Mesendoderm (in vitro differentiated cells): ENCODE results near the gene PJA1.

Source experiments
- DNase-seq: peaks from one replicate; pipeline ENCODE4 v3.0.0; 2013
- H2AK5ac ChIP-seq: 2 replicates; pipeline ENCODE4 v1.6.1; 2013; ENCODE audit warnings: low read length, inconsistent platforms
- H2BK120ac ChIP-seq: 2 replicates; pipeline ENCODE4 v1.6.1; 2013; ENCODE audit warnings: low read depth, mild to moderate bottlenecking, low read length, moderate library complexity, mixed read lengths
- H2BK15ac ChIP-seq: replicated peaks from 2 replicates; pipeline ENCODE4 v1.6.1; 2013; ENCODE audit warnings: low read depth, mild to moderate bottlenecking, moderate library complexity
- H2BK5ac ChIP-seq: 2 replicates; pipeline ENCODE4 v1.6.1; 2013; ENCODE audit warnings: low read length, inconsistent platforms
- H3K18ac ChIP-seq: 2 replicates; pipeline ENCODE4 v1.6.1; 2013; ENCODE audit warnings: mild to moderate bottlenecking, low read length, mixed read lengths
- H3K23ac ChIP-seq: one replicate; pipeline ENCODE4 v1.6.1; 2013; ENCODE audit warnings: low read length
- H3K27ac ChIP-seq: 2 replicates; pipeline ENCODE4 v1.5.1; 2013; ENCODE audit warnings: low read depth, mild to moderate bottlenecking, inconsistent platforms, low read length, moderate library complexity
- H3K27me3 ChIP-seq: 2 replicates; pipeline ENCODE4 v1.6.1; 2013; ENCODE audit warnings: low read length, control low read depth, mild to moderate bottlenecking, inconsistent platforms; ENCODE audit not compliant: insufficient read depth, poor library complexity
- H3K36me3 ChIP-seq: 2 replicates; pipeline ENCODE4 v1.6.1; 2013; ENCODE audit warnings: low read length, inconsistent platforms; ENCODE audit not compliant: control insufficient read depth, insufficient read depth
- H3K4ac ChIP-seq: one replicate; pipeline ENCODE4 v1.6.1; 2013; ENCODE audit warnings: low read depth, mild to moderate bottlenecking, low read length, moderate library complexity
- H3K4me1 ChIP-seq: 2 replicates; pipeline ENCODE4 v1.6.1; 2013; ENCODE audit warnings: low read depth, low read length, inconsistent platforms; ENCODE audit not compliant: control insufficient read depth
- H3K4me2 ChIP-seq: 2 replicates; pipeline ENCODE4 v1.6.1; 2013; ENCODE audit warnings: low read length
- H3K4me3 ChIP-seq: 2 replicates; pipeline ENCODE4 v1.5.1; 2013; ENCODE audit warnings: mild to moderate bottlenecking, low read length
- H3K56ac ChIP-seq: one replicate; pipeline ENCODE4 v1.6.1; 2013; ENCODE audit warnings: low read length
- H3K79me1 ChIP-seq: 2 replicates; pipeline ENCODE4 v1.6.1; 2013; ENCODE audit warnings: low read length, inconsistent platforms
- H3K79me2 ChIP-seq: 2 replicates; pipeline ENCODE4 v1.6.1; 2013; ENCODE audit warnings: mild to moderate bottlenecking, low read length; ENCODE audit not compliant: control insufficient read depth, insufficient read depth
- H3K9ac ChIP-seq: 2 replicates; pipeline ENCODE4 v1.6.1; 2013; ENCODE audit warnings: low read length, inconsistent platforms
- H4K5ac ChIP-seq: one replicate; pipeline ENCODE4 v1.6.1; 2013; ENCODE audit warnings: low read length
- H4K8ac ChIP-seq: one replicate; pipeline ENCODE4 v1.6.1; 2013; ENCODE audit warnings: low read depth, mild to moderate bottlenecking, control low read depth, low read length, moderate library complexity
- WGBS: extraction: QIAGEN DNeasy Blood & Tissue Kit; methylation state at CpG from one replicate; pipeline ENCODE4 v1.1.7; 2013; ENCODE audit warnings: low lambda C conversion rate, missing lambda C conversion rate; ENCODE audit not compliant: insufficient coverage; ENCODE audit errors: extremely low coverage; 5-methylcytosine and 5-hydroxymethylcytosine counted together

The PJA1 gene

GRCh38 chrX:69117876-69118526, 47.3 kb downstream of the PJA1 start:
- no peak overlapping the region for H3K4me3 ChIP-seq
- no peak overlapping the region for H4K8ac ChIP-seq
- H3K4me1 ChIP-seq, result no peaks in the 10 kb centered on the region
- H3K4ac ChIP-seq, result no peak overlapping the region
- no peak overlapping the region for H2BK15ac ChIP-seq
- no peaks in the 10 kb centered on the region for H3K79me2 ChIP-seq
- H3K23ac ChIP-seq, result no peak overlapping the region
- no peak overlapping the region for H2AK5ac ChIP-seq
- no peak for DNase-seq
- no peak overlapping the region for H3K9ac ChIP-seq
- no peaks in the 10 kb centered on the region for H3K27me3 ChIP-seq
- H2BK120ac ChIP-seq, result no peak overlapping the region
- no peak overlapping the region for H4K5ac ChIP-seq
- H3K4me2 ChIP-seq, result no peak overlapping the region
- H3K27ac ChIP-seq, result no peak overlapping the region
- no peak overlapping the region for H2BK5ac ChIP-seq
- WGBS, result no CpG with 5 or more reads among the region's 11 CpGs
- no peak overlapping the region for H3K18ac ChIP-seq
- H3K56ac ChIP-seq, result no peak overlapping the region
- H3K36me3 ChIP-seq, result no peaks in the 10 kb centered on the region
- no peaks in the 10 kb centered on the region for H3K79me1 ChIP-seq

GRCh38 chrX:69116077-69116476, 49.2 kb downstream of the PJA1 start:
- no peaks in the 10 kb centered on the region for H3K36me3 ChIP-seq
- no peak overlapping the region for H4K5ac ChIP-seq
- no peaks in the 10 kb centered on the region for H3K79me1 ChIP-seq
- H2BK5ac ChIP-seq, result no peak overlapping the region
- no peak overlapping the region for H3K4me3 ChIP-seq
- no CpG with 5 or more reads among the region's 6 CpGs for WGBS
- no peak overlapping the region for H3K4ac ChIP-seq
- H4K8ac ChIP-seq, result no peak overlapping the region
- peak; percentile 51 for DNase-seq
- no peak overlapping the region for H3K27ac ChIP-seq
- no peaks in the 10 kb centered on the region for H3K27me3 ChIP-seq
- H3K4me1 ChIP-seq, result no peaks in the 10 kb centered on the region
- no peak overlapping the region for H3K4me2 ChIP-seq
- no peak overlapping the region for H2BK120ac ChIP-seq
- no peak overlapping the region for H3K9ac ChIP-seq
- H3K56ac ChIP-seq, result peak overlapping the region; percentile 15
- no peak overlapping the region for H3K18ac ChIP-seq
- H3K79me2 ChIP-seq, result no peaks in the 10 kb centered on the region
- H3K23ac ChIP-seq, result no peak overlapping the region
- H2AK5ac ChIP-seq, result no peak overlapping the region
- no peak overlapping the region for H2BK15ac ChIP-seq

DNA sequence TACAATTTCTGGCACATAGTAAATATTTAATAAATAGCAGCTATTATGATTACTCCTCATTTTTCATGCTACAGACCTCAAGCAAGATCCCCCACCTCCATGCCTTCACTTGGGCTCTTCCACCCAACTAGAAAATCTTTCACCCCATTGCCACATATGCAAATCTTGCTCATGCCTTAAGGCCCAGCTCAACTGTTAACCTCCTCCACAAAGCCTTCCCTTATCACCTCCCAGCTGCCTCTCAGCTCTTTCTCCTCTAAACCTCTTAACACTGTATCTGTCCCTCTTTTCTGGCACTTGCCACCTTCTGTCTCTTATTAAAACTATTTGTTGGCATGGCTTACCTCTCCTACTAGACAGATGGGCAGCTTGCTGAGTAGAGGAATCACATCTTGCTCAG, 51.5 kb downstream of the PJA1 start:
- peak; percentile 32 for DNase-seq
- Histone ChIP-seq H3K9ac (no peak overlapping the region), H3K4me3 (no peak overlapping the region), H3K23ac (no peak overlapping the region), H4K8ac (no peak overlapping the region), H2BK120ac (no peak overlapping the region), H3K36me3 (no peaks in the 10 kb centered on the region), H3K27me3 (no peaks in the 10 kb centered on the region), H2BK5ac (no peak overlapping the region), H3K56ac (no peak overlapping the region), H3K79me1 (no peaks in the 10 kb centered on the region), H3K4me1 (peaks cover 4% of the 10 kb centered on the region), H2BK15ac (no peak overlapping the region), H3K18ac (no peak overlapping the region), H4K5ac (no peak overlapping the region), H3K27ac (no peak overlapping the region), H2AK5ac (no peak overlapping the region), H3K79me2 (no peaks in the 10 kb centered on the region), H3K4me2 (no peak overlapping the region), H3K4ac (no peak overlapping the region)
